ENCODE data around the gene SLC13A3.

The SLC13A3 gene

DNA sequence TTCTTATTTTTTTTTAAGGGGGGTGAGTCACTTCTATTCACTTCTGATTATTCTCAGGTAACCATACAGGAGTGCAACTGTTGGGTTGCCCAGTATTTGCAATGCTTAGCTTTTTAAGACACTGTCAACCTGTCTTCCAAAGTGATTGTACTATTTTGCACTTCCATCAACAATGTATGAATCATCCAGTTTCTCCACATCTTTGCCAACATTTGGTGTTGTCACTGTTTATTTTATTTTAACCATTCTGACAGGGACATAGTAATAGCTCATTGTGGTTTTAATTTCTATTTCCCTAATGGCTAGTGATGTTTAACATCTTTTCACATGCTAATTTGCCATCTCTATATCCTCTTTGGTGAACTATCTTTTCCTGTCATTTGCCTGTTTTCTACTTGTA is 1.4 kb upstream of the SLC13A3 start:
- DNase-seq (ENCODE audit: low spot score): no peak

DNA sequence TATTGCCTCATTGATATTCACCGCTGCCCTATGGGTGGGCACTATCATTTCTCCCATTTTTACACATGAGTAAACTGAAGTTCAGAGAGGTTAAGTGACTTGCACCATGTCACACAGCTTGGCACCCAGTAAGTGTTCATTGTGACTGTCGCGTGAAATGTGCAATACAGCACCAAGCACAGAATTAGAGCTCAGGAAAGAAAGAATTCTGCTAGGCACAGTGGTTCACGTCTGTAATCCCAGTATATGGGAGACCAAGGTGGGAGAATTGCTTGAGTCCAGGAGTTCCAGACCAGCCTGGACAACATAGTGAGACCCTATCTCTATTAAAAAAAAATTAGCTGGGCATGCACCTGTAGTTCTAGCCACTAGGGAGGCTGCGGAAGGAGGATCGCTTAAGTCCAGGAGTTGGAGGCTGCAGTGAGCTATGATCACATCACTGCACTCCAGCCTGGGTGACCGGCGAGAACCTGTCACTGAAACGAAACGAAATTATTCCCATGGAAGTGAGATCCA is 626 bp downstream of the SLC13A3 start:
- no peak for DNase-seq (ENCODE audit: low spot score)

DNA sequence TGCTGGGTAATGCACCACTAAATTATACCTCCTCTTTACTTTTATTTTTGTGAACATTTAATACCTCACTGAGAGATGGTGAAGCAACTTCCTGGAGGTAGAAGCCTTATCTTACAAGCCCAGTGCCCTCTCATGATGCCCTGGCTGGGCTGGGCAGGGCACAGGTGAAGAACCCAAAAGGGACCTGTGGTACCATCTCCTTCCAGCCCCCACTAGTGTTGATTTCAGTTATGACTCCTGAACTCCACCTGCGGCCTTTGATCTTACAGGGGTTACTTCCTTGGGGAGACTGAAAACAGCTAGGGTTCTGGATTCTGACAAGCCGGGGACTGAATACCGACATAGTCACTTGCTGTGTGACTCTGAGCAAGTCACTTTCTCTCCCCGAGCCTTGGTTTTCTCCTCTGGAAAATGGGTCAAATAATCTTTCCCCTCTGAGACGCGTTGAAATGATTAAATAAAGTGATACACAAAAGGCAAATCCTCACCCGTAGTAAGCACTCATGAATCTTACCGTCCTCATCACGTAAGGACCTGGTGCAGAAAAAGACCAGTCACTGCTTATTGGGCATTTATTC is 1.2 kb downstream of the SLC13A3 start:
- no peak for DNase-seq (ENCODE audit: low spot score)

DNA sequence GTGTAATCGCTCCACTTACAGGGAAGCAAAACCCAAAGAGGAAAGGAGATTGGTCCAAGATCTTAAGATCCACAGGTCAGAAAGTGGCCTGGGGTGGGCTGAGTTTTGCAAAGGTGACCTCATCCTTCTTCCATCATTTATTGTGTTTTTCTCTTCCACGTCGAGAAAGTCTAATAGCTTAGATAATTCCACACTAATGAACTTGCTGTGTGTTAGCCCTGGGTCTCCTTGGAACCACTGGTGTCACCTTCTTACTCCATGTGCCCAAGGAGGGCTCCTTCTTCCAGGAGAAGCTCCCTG is 1.7 kb downstream of the SLC13A3 start:
- no peak for DNase-seq (ENCODE audit: low spot score)

DNA sequence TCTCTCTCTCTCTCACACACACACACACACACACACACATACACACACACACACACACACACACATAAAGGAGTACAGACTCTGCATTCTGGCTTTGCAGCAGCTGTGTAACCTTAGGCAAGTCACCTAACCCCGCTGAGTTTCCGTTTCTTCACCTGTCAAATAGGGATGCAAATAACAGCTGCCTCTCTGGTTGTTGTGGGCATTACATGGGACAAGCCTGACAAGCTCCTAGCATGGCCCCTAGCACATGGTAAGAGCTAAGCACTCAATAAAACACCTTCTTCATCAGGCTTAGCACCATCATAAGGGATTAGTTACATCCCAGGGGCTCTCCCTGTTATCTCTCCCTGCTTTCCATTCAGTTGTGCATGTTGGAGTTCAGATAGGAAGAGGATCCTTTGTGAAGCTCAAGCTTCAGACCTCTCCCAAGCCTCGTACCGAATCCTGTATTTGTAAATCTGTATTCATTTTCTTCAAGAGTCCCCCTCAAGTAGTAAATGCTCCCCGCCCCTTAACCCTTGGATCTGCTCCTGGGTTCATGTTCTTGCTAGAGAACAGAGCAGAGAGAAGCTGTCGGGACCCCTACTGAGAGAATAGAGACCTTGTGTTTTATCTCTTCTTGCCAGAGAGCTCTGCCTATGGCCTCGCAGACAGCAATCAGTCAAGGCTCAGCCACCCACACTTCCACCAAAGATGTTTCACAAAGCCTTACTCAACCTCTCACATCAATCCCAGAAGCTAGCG is 2.2 kb downstream of the SLC13A3 start:
- no peak for DNase-seq (ENCODE audit: low spot score)

DNA sequence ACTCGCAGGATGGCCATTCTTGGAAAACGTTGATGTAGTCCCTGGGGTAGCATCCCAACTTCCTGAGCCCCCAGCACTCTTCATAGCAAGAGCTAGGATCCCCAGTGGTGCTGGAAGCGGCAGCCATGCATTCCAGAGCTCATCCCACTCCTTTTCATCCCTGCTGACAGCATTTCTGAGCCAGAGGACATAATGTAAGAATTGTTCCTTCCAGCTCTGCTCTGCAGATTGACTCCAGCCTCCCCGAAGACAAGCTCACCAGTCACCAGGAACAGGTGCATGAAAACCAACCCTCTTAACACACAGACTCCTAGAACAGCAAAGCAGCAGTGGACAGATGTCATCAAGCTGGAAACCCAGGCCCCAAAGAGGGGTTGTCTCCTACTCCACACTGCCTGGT is 3.8 kb downstream of the SLC13A3 start:
- no peak for DNase-seq (ENCODE audit: low spot score)

DNA sequence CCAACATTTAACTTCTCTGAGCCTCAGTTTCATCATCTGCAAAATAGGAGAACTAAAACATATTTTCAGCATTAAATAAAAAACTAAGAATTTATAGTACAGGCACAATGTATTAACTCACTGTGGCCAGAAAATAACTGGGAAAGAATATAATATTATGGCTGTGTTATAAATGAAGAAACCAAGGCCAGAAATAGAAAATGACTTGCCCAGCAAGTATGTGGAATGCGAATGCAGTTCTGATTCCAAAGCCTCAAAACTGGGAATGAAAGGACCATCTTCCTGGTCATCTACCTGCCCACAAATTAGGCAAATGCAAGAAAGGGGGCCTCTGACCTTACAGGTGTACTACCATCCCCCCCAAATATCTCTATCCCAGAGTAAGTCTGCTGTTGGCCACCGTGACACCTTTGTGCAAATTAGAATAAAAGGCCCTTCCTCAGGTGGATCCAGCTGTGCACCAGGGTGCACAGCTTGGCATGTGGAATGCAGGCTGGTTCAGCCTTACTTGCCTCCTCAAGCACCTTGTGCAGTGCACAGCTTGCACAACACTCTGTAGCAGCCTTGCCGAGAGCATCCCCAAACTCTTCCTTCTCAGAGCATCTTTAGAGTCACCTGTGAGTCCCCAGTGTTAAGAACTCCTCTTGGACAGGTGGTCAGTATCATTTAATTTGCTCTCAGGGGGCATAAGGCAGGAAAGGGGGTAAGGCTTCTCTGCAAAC is 4.4 kb downstream of the SLC13A3 start:
- DNase-seq (ENCODE audit: low spot score): no peak

DNA sequence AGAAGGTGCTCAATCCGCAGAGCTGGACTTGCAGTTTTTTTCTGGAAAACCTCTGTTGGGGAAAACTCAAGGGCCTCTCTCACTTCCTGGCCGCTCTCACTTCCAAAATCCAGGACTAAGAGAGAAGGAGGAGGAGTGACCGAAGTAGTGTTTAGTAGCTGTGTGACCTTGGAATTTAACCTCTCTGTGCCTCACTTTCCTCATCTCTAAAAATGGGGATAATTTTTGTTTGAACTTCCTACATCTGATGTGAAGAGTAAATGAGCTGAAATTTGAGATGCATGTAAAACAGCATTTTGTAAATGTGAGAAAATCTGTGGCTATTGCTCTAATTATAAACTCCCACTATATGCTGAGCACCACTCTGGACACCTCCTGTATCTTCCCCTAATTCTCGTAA is 5.1 kb downstream of the SLC13A3 start:
- no peak for DNase-seq (ENCODE audit: low spot score)

DNA sequence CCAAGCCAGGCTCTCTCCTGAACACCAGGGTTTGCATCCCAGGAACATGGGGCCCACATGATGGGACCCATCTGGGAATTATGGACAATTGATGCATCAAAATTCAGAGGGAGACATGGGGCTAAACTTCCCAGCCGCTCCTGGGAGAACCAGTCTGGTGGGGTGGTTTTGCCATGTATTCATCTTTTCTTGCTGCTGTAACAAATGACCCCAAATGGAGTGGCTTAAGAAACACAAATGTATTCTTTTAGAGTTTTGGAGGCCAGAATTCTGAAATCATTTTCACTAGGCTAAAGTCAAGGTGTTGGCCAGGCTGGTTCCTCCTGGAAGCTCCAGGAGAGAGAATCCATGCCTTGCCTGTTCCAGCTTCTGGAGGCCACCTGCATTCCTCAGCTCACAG is 6.5 kb downstream of the SLC13A3 start:
- no peak for DNase-seq (ENCODE audit: low spot score)

DNA sequence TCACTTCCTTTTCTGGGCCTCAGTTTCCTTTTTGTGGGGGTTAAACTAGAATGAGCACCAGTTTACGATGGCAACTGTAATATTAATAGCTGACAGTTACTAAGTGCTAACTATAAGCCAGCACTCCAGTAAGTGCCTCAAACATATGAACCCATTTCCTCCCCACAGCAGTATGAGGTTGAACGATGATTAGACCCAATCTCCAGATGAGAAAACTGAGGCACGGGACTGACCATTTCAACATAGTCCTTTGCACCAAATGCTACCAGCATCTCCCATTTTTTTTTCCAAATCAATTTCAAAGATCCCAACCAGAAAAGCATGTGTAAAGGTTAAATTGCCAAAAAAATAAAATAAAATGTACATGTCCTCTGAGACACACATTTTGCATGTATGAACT is 7.1 kb downstream of the SLC13A3 start:
- DNase-seq (ENCODE audit: low spot score): no peak

DNA sequence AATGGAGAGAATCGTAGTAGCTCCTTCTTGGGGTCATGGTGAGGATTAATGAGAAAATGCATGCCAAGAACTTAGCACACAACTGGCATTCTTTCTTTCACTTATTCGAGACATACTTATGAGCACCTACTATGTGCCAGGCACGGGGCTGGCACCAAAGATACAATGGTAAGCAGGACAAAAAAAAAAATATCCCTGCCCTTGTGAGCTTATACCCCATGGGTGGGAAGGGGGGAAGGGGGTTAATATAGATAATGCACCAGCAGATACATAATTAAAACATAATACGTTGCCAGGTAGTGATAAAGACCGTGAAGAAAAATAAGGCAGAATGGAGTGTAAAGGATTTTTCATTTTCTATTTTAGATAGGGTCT is 8.3 kb downstream of the SLC13A3 start:
- no peak for DNase-seq (ENCODE audit: low spot score)

DNA sequence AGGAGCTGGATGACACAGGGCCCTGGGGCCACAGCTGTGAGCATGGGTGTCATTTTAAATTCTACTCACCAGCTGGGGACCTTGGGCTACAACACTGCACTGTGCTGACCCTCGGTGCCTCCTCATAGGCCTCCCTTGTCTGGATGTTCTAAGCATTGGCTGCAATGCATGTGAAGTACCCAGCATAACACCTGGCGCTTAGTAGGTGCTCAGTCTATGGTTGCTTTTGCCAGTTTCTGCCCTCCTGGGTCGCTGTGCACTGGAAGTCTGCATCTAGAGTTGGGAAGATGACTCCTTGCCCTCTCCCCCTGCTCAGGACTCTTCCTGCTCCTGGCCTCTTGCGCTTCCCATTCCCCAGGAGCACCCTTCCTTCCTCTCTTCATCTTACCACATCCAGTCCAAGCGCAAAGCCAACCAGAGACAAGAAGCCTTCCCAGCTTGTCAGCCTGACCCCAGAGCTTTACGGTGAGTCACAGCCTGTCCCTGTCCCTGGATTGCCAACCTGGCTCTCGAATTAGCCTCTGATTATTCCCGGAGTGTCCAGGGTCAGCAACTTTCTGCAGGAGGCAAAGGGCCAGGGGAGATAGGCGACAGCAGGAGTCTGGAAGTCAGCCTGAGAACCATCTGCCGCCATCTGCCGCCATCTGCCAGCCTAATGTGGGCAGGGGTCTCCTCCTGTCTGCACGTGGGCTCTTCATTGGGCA is 8.8 kb downstream of the SLC13A3 start:
- no peak for DNase-seq (ENCODE audit: low spot score)

DNA sequence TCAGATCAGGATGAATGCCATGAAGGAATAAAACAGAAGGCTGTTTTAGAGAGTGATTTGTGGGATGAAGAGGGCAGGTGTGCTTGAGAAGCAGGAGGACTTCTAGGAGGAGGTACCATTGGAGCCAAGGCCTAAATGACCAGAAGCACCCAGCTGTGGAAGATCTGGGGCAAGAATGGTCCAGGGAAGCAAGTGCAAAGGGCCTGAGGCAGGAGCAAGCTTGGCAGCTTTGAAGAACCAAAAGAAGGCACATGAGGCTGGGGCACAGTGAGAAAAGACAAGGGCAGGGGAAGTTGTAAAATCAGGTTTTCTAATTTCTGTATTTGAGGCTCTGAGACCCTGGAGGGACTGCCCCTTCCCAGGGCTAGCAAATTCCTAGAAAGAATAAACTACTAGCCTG is 9.8 kb downstream of the SLC13A3 start:
- no peak for DNase-seq (ENCODE audit: low spot score)

DNA sequence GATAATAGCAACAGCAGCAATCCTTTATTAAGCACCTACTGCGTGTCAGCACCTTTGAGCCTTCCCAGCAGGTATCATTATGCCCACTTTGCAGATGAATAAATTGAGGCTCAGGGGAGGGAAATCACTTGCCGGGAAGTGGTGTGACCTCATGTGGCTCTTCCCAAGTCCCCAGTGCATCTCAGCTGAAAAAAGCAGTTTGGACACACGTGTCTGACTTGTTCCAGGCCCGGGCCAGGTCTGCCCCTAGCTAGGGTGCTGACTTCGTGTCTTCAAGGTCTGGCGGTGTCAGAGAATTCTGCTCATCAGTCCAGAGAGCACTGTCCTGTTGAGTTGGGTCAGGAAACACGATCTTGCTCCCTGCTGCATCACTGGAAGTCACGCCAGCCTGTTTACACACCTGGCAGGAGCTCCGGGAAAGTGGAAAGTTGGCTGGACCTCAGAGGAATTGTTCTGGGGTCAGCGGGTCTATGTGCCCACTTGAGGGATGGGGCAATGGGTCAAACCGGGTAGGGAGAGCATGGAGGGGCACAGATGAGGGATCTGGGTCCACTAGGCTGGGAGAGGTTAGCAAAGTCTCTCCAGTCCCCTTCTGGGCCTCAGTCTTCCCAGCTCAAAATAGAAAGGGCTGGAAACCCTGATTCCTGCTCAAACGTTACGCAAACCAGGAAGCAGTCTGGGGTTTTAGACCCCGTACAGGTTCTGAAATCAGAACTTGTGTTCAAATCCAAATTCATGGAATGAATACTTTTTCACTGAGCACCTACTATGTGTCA is 10.5 kb downstream of the SLC13A3 start:
- no peak for DNase-seq (ENCODE audit: low spot score)

DNA sequence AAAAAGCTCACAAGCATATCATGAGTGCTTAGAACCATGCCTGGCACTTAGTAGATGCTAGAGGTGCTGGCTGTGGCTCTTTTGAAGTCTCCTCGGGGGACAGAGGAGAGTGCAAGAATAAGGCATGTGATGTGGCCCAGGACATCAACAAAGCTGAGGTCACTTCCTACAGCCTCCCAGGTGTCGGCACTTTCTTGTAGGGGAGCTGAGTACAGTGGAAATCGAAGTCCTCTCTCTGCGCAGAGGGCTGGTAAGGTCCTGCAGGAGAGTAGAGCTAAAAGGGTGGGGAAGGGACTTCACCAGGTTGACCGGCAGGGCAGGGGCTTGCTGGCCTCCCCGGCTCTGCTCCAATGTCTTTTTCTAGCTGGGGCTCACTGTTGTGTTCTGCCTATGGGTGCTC is 11.2 kb downstream of the SLC13A3 start:
- no peak for DNase-seq (ENCODE audit: low spot score)

DNA sequence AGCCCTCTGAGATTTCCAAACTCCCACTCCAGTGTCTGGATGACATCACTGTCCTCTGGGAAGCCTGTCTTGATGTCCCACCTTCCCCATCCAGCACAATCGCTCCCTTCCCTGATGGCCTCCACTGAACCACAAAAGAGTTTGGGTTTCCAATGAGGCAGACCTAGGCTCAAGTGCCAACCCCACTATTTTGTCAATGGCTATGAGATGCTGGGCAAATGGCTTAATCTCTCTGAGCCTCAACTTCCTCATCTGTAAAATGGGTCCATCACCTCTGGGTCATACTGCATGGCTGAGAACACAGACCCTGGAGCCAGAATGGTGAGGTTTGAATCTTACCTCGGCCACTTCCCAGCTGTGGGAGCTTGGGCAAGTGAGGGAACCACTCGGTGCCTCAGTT is 11.7 kb downstream of the SLC13A3 start:
- DNase-seq (ENCODE audit: low spot score): no peak

DNA sequence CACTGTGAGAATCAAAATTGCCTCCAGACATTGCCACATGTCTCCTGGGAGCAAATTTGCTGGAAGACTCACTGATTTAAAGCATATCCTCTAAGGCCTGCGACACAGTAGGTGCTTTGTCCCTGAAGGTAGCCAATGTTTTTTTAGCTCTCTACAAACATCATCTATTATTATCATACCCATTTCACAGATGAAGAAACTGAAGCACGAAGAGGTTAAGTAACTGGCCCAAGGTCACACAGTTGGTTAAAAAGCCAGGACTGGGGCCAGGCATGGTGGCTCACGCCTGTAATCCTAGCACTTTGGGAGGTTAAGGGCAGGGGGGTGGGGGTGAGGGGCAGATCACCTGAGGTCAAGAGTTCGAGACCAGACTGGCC is 12.4 kb downstream of the SLC13A3 start:
- DNase-seq (ENCODE audit: low spot score): no peak

DNA sequence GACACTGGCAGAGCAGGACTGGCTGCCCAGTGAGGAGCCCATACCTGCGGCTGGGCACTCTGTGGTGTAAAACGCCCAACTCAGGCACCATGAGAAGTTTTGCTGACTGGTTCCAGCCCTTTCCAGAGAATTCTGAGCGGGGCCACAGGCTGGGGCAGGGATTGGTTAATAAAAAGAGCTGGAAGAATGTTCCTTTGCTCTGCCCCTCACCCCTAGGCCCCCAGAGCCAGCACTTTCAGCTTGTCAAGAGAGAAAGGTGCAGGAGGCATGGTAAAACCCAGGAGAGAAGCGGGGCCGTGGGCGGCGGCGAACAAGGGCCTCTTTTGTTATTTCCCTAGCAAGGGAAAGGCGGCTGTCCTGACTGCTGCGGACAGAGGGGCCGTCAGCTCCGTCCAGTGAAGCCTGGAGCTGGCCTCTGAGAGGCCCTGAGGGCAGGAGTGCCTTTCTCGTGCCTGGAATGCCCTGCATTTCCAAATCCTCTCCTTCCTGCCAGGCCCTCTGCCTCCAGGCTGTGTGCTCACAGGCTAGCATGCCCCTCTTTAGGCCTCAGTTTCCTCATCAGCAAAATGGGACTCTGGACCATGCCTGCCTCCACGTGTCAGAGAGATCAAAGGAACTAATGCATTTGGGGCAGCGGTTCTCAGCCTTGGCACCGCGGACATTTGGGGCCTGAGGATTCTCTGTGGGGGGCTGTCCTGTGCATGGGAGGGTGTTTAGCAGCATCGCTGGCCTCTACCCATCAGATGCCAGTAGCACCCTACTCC is 12.9 kb downstream of the SLC13A3 start:
- no peak for DNase-seq (ENCODE audit: low spot score)

DNA sequence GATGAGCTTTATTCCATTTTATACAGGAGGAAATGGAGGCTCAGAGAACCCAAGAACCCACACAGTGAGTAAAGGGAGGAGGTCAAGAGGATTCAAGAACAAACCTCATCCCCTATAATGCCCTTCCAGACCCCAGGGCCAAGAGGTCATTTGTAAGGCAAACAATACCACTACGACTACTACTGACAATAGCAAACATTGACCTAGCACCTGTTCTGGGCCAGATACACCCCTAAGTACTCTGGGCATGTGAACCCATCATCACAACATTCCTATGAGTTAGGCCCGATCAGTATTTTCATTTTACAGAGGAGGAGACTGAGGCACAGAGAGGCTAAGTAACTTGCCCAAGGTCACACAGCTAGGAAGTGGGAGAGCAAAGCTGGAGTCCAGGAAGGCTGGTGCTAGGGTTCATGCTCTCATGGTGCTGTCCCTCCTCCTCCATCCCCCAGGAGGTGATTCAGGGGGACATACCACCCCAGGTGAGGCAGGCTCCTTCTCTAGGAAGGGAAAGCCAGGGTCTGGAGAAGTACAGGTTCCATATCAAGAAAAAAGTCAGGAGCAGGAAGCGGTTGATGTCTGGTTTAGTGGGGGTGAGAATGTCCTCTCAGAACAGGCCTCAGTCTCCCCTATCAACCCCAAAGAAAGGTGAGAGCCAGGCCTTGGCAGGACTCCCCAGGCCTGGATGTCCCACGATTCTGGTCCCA is 13.7 kb downstream of the SLC13A3 start:
- no peak for DNase-seq (ENCODE audit: low spot score)

DNA sequence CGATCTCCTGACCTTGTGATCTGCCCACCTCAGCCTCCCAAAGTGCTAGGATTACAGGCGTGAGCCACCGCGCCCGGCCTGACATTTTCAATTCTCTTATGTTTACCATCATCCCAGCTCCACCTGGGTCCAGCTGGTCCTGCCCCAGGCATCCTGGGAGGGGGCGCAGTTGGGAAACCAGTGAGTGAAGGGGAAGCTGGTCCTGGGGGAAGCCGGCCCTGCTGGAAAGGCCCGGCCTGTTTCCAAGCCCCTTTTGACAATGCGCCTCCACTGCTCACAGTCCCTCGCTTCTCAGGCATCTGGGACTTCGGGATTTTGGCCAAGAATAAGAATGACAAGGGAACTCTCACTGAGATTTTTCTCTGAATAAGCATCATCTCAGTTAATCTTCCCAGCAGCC is 14.2 kb downstream of the SLC13A3 start:
- DNase-seq (ENCODE audit: low spot score): no peak

DNA sequence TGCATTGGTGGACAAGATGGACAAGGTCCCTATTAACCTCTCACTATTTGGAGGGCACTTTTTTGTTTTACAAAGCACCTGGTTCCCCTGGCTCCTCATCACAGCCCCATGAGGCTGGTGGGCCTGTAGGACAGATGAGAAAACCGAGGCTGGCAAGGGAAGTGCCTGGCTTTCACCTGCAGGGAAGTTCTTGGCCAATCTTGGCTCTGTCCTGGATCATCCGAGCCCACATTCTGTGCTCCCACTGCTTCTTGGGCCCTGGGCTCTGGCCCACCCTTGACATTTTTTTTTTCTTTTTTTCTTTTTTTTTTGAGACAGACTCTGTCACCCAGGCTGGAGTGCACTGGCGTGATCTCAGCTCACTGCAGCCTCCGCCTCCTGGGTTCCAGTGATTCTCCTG is 14.7 kb downstream of the SLC13A3 start:
- no peak for DNase-seq (ENCODE audit: low spot score)

Measured in CD4-positive, alpha-beta T cell treated with Interleukin-15 for 4 hours (primary cell).